Measurements from ENCODE around the gene ADGRB3.

ADGRB3 gene

GRCh38 chr6:68628161-68628560 lies 6.9 kb upstream of the ADGRB3 start:
- no peak for TF ChIP-seq NFIC (IDR thresholded peaks at IDR 0.05)
- no peak for TF ChIP-seq TCF12 (IDR thresholded peaks at IDR 0.05; ENCODE audit: low read depth)
- no peak for TF ChIP-seq RAD21 (IDR thresholded peaks at IDR 0.05; ENCODE audit: low read depth)
- TF ChIP-seq REST (IDR thresholded peaks at IDR 0.05; ENCODE audit: low read depth), result no peak
- TF ChIP-seq TAF1 (IDR thresholded peaks at IDR 0.05; ENCODE audit: low read depth), result no peak
- TF ChIP-seq FOXM1 (IDR thresholded peaks at IDR 0.05; ENCODE audit: borderline replicate concordance, low read depth), result no peak
- TF ChIP-seq MAX (IDR thresholded peaks at IDR 0.05), result no peak
- no peak for TF ChIP-seq TEAD4 (IDR thresholded peaks at IDR 0.05)
- TF ChIP-seq CEBPB (IDR thresholded peaks at IDR 0.05), result no peak
- TF ChIP-seq YY1 (IDR thresholded peaks at IDR 0.05; ENCODE audit: low read depth), result no peak
- no peak for TF ChIP-seq ZBTB7A (IDR thresholded peaks at IDR 0.05; ENCODE audit: low read depth)
- TF ChIP-seq CREB1 (IDR thresholded peaks at IDR 0.05; ENCODE audit: low read depth), result no peak
- TF ChIP-seq USF1 (IDR thresholded peaks at IDR 0.05), result no peak
- no peak for TF ChIP-seq EGR1 (IDR thresholded peaks at IDR 0.05)
- TF ChIP-seq EP300 (IDR thresholded peaks at IDR 0.05; ENCODE audit: borderline replicate concordance), result no peak

GRCh38 chr6:68632734-68633133 lies 2.3 kb upstream of the ADGRB3 start:
- TF ChIP-seq RAD21 (IDR thresholded peaks at IDR 0.05; ENCODE audit: low read depth) (no peak), CEBPB (IDR thresholded peaks at IDR 0.05) (no peak), EGR1 (IDR thresholded peaks at IDR 0.05) (no peak), FOXM1 (IDR thresholded peaks at IDR 0.05; ENCODE audit: borderline replicate concordance, low read depth) (no peak), REST (IDR thresholded peaks at IDR 0.05; ENCODE audit: low read depth) (no peak), EP300 (IDR thresholded peaks at IDR 0.05; ENCODE audit: borderline replicate concordance) (no peak), USF1 (IDR thresholded peaks at IDR 0.05) (no peak), MAX (IDR thresholded peaks at IDR 0.05) (no peak), TEAD4 (IDR thresholded peaks at IDR 0.05) (no peak)

GRCh38 chr6:68633281-68633971 lies 1.7 kb upstream of the ADGRB3 start:
- TF ChIP-seq USF1 (IDR thresholded peaks at IDR 0.05) (no peak), TEAD4 (IDR thresholded peaks at IDR 0.05) (no peak), NFIC (IDR thresholded peaks at IDR 0.05) (no peak), EGR1 (IDR thresholded peaks at IDR 0.05) (no peak), FOXM1 (IDR thresholded peaks at IDR 0.05; ENCODE audit: borderline replicate concordance, low read depth) (no peak), YY1 (IDR thresholded peaks at IDR 0.05; ENCODE audit: low read depth) (no peak), MAX (IDR thresholded peaks at IDR 0.05) (no peak), CEBPB (IDR thresholded peaks at IDR 0.05) (no peak)

GRCh38 chr6:68633972-68634725 lies 933 bp upstream of the ADGRB3 start:
- TF ChIP-seq EP300 (IDR thresholded peaks at IDR 0.05; ENCODE audit: borderline replicate concordance), result no peak
- TF ChIP-seq NFIC (IDR thresholded peaks at IDR 0.05), result no peak
- no peak for TF ChIP-seq YY1 (IDR thresholded peaks at IDR 0.05; ENCODE audit: low read depth)
- no peak for TF ChIP-seq CREB1 (IDR thresholded peaks at IDR 0.05; ENCODE audit: low read depth)
- no peak for TF ChIP-seq TCF12 (IDR thresholded peaks at IDR 0.05; ENCODE audit: low read depth)
- no peak for TF ChIP-seq REST (IDR thresholded peaks at IDR 0.05; ENCODE audit: low read depth)
- no peak for TF ChIP-seq ZBTB7A (IDR thresholded peaks at IDR 0.05; ENCODE audit: low read depth)
- TF ChIP-seq RAD21 (IDR thresholded peaks at IDR 0.05; ENCODE audit: low read depth), result no peak
- no peak for TF ChIP-seq TEAD4 (IDR thresholded peaks at IDR 0.05)
- no peak for TF ChIP-seq MAX (IDR thresholded peaks at IDR 0.05)
- no peak for TF ChIP-seq TAF1 (IDR thresholded peaks at IDR 0.05; ENCODE audit: low read depth)
- no peak for TF ChIP-seq USF1 (IDR thresholded peaks at IDR 0.05)
- no peak for TF ChIP-seq FOXM1 (IDR thresholded peaks at IDR 0.05; ENCODE audit: borderline replicate concordance, low read depth)
- no peak for TF ChIP-seq CEBPB (IDR thresholded peaks at IDR 0.05)
- no peak for TF ChIP-seq EGR1 (IDR thresholded peaks at IDR 0.05)

Data from Ishikawa (cell line).